ENCODE results near the gene BCAP29. TPM values are rescaled to one million over a fixed set of nuclear protein-coding genes. Genes with fewer than 3 reads are reported as not detected.

BCAP29 gene
- total and polyA plus RNA-seq, 9 of the 15 experiments (the other 6 are each of a cell fraction or from before 2014, with no cell fraction given), result 63.4 to 137 (median 79.7) TPM

DNA sequence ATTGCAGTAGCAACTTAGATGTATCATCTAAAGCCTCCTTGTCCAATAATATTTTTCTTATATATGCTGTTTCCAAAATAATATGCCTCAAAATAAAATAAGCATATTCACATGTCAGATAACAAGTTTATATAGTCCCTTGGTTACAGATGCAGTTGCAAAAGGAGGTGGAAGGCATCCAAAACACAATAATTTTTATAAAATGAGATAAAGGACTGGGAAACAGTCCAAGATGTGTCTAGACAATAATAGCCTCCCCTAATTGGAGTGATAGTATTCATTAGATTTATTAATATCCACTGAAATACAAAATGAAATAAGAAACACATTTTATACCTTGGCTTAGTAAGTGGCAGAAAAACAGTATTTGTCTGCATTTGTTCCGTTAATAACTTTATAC is 30.3 kb downstream of the BCAP29 start:
- peaks cover 48% of the 10 kb centered on the region for H3K36me3 ChIP-seq (ENCODE audit: control insufficient read depth, insufficient read depth, low read length)
- FAIRE-seq, result no peak
- no peaks in the 10 kb centered on the region for H4K20me1 ChIP-seq (replicated peaks; ENCODE audit: control insufficient read depth, insufficient read depth, low read length)
- no peak overlapping the region for H3K27ac ChIP-seq (ENCODE audit: extremely low read depth, low read depth, low read length)
- in situ Hi-C loops (cut with MboI) (no loop called here), intact Hi-C loops (cut with micrococcal nuclease) (no loop called here)
- no peaks in the 10 kb centered on the region for H3K9me1 ChIP-seq (ENCODE audit: control insufficient read depth, insufficient read depth, low read length)
- H3K4me2 ChIP-seq (ENCODE audit: insufficient read depth, low read length), result no peak overlapping the region
- no peaks in the 10 kb centered on the region for H3K9me3 ChIP-seq (replicated peaks; ENCODE audit: control insufficient read depth, insufficient read depth, low read depth, low read length)
- no peak overlapping the region for H3K4me3 ChIP-seq
- H3K79me2 ChIP-seq (ENCODE audit: control insufficient read depth, insufficient read depth, low read length), result no peaks in the 10 kb centered on the region
- no peaks in the 10 kb centered on the region for H3K4me1 ChIP-seq (replicated peaks in 1 of 2; ENCODE audit: control insufficient read depth in 2 of 2, insufficient read depth in 2 of 2, low read length in 2 of 2)
- ChIA-PET CTCF (ENCODE audit: low intra/inter-chr PET ratio) (no interaction called here), POLR2A (interaction anchor here (1.4 to 2.0 kb wide), 2 partner anchors 10 to 15 kb away, joined by 5 to 7 read pairs; no protein-coding TSS in a partner anchor)
- H2AFZ ChIP-seq (ENCODE audit: low read depth, low read length), result no peak overlapping the region
- no peak for DNase-seq (ENCODE audit: extremely low read depth in 1 of 4, low spot score in 3 of 4)
- no peaks in the 10 kb centered on the region for H3K27me3 ChIP-seq (ENCODE audit: control insufficient read depth in 2 of 2, insufficient read depth in 2 of 2, low read length in 2 of 2)
- H3K9ac ChIP-seq (ENCODE audit: insufficient read depth in 1 of 2, low read depth in 2 of 2, low read length in 2 of 2), result no peak overlapping the region
- no TSS peak for BruUV-seq (replicated peaks)
- 91% methylated on average over 1 of the region's 1 CpG for WGBS (ENCODE audit: insufficient coverage, low coverage, missing lambda C conversion rate)
- no peak for ATAC-seq
- TF ChIP-seq, protein P1, sequence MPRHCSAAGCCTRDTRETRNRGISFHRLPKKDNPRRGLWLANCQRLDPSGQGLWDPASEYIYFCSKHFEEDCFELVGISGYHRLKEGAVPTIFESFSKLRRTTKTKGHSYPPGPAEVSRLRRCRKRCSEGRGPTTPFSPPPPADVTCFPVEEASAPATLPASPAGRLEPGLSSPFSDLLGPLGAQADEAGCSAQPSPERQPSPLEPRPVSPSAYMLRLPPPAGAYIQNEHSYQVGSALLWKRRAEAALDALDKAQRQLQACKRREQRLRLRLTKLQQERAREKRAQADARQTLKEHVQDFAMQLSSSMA (CRISPR knock-in tag; IDR thresholded peaks at IDR 0.05), result no peak
- TF ChIP-seq, protein P2, sequence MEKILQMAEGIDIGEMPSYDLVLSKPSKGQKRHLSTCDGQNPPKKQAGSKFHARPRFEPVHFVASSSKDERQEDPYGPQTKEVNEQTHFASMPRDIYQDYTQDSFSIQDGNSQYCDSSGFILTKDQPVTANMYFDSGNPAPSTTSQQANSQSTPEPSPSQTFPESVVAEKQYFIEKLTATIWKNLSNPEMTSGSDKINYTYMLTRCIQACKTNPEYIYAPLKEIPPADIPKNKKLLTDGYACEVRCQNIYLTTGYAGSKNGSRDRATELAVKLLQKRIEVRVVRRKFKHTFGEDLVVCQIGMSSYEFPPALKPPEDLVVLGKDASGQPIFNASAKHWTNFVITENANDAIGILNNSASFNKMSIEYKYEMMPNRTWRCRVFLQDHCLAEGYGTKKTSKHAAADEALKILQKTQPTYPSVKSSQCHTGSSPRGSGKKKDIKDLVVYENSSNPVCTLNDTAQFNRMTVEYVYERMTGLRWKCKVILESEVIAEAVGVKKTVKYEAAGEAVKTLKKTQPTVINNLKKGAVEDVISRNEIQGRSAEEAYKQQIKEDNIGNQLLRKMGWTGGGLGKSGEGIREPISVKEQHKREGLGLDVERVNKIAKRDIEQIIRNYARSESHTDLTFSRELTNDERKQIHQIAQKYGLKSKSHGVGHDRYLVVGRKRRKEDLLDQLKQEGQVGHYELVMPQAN (IDR thresholded peaks at IDR 0.05; ENCODE audit: borderline replicate concordance), result no peak
- TF ChIP-seq BRF1 (IDR thresholded peaks at IDR 0.05; ENCODE audit: borderline replicate concordance, extremely low read depth, insufficient read length) (no peak), ZNF23 (CRISPR knock-in tag; IDR thresholded peaks at IDR 0.05) (no peak), ZNF197 (CRISPR knock-in tag; IDR thresholded peaks at IDR 0.05; ENCODE audit: low read depth) (no peak), RFX7 (CRISPR knock-in tag; IDR thresholded peaks at IDR 0.05) (no peak), ZNF431 (CRISPR knock-in tag; IDR thresholded peaks at IDR 0.05) (no peak), NR4A1 (CRISPR knock-in tag; IDR thresholded peaks at IDR 0.05) (no peak), NR4A1 (tag; IDR thresholded peaks at IDR 0.05) (no peak), MTA1 (IDR thresholded peaks at IDR 0.05; ENCODE audit: borderline replicate concordance) (no peak), PHB (CRISPR knock-in tag; IDR thresholded peaks at IDR 0.05) (no peak), ZNF140 (CRISPR knock-in tag; IDR thresholded peaks at IDR 0.05) (no peak), LEF1 (IDR thresholded peaks at IDR 0.05) (no peak)
- TF ChIP-seq, protein P3, sequence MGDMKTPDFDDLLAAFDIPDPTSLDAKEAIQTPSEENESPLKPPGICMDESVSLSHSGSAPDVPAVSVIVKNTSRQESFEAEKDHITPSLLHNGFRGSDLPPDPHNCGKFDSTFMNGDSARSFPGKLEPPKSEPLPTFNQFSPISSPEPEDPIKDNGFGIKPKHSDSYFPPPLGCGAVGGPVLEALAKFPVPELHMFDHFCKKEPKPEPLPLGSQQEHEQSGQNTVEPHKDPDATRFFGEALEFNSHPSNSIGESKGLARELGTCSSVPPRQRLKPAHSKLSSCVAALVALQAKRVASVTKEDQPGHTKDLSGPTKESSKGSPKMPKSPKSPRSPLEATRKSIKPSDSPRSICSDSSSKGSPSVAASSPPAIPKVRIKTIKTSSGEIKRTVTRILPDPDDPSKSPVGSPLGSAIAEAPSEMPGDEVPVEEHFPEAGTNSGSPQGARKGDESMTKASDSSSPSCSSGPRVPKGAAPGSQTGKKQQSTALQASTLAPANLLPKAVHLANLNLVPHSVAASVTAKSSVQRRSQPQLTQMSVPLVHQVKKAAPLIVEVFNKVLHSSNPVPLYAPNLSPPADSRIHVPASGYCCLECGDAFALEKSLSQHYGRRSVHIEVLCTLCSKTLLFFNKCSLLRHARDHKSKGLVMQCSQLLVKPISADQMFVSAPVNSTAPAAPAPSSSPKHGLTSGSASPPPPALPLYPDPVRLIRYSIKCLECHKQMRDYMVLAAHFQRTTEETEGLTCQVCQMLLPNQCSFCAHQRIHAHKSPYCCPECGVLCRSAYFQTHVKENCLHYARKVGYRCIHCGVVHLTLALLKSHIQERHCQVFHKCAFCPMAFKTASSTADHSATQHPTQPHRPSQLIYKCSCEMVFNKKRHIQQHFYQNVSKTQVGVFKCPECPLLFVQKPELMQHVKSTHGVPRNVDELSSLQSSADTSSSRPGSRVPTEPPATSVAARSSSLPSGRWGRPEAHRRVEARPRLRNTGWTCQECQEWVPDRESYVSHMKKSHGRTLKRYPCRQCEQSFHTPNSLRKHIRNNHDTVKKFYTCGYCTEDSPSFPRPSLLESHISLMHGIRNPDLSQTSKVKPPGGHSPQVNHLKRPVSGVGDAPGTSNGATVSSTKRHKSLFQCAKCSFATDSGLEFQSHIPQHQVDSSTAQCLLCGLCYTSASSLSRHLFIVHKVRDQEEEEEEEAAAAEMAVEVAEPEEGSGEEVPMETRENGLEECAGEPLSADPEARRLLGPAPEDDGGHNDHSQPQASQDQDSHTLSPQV (IDR thresholded peaks at IDR 0.05), result no peak
- TF ChIP-seq, protein P4, sequence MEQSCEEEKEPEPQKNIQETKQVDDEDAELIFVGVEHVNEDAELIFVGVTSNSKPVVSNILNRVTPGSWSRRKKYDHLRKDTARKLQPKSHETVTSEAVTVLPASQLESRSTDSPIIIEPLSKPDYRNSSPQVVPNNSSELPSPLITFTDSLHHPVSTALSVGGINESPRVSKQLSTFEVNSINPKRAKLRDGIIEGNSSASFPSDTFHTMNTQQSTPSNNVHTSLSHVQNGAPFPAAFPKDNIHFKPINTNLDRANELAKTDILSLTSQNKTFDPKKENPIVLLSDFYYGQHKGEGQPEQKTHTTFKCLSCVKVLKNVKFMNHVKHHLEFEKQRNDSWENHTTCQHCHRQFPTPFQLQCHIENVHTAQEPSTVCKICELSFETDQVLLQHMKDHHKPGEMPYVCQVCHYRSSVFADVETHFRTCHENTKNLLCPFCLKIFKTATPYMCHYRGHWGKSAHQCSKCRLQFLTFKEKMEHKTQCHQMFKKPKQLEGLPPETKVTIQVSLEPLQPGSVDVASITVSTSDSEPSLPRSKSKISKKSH (CRISPR knock-in tag; IDR thresholded peaks at IDR 0.05), result no peak
